ENCODE data around the gene DMP1. TPM values are rescaled to one million over a fixed set of nuclear protein-coding genes. Genes with fewer than 3 reads are reported as not detected.

Gene DMP1
- total and polyA plus RNA-seq, 2 donors from 2014 or later = not detected

GRCh38 chr4:87707279-87707918, 57.3 kb downstream of the DMP1 start:
- H3K4me3 ChIP-seq (ENCODE audit: low read length in 3 of 3) = no peak overlapping the region
- no peaks in the 10 kb centered on the region for H3K4me1 ChIP-seq (ENCODE audit: control insufficient read depth in 2 of 3, insufficient read depth in 2 of 3, low read depth in 1 of 3, low read length in 3 of 3)
- H3K9me3 ChIP-seq (ENCODE audit: control insufficient read depth in 2 of 3, insufficient read depth in 1 of 3, low read length in 3 of 3) = no peaks in the 10 kb centered on the region
- H3K36me3 ChIP-seq (ENCODE audit: control insufficient read depth in 2 of 3, insufficient read depth in 3 of 3, low read length in 3 of 3) = no peaks in the 10 kb centered on the region
- H3K27me3 ChIP-seq (ENCODE audit: control insufficient read depth, insufficient read depth, low read length) = no peaks in the 10 kb centered on the region
- H3K27ac ChIP-seq (ENCODE audit: low read depth in 2 of 2, low read length in 2 of 2) = no peak overlapping the region
- no peak for DNase-seq
- TF ChIP-seq CTCF (IDR thresholded peaks at IDR 0.05; ENCODE audit: borderline replicate concordance, extremely low read depth, insufficient read depth) = no peak
- intact Hi-C loops (cut with DNase I) = no loop called here
- no peak for FAIRE-seq
- no peak overlapping the region for H3K9ac ChIP-seq (ENCODE audit: low read length in 3 of 3)

Other genes starting within 250 kb of the DMP1 start
- 30.4 TPM for gene NUDT9, start 227.7 kb upstream of the DMP1 start, total RNA-seq
- gene NUDT9, start 227.7 kb upstream of the DMP1 start, polyA plus RNA-seq (ENCODE audit: insufficient read depth, low read depth, low replicate concordance) = 49.5 TPM
- 322 TPM for gene SPARCL1, start 120.9 kb upstream of the DMP1 start, total RNA-seq
- 87.4 TPM for gene SPARCL1, start 120.9 kb upstream of the DMP1 start, polyA plus RNA-seq (ENCODE audit: insufficient read depth, low read depth, low replicate concordance)
- gene DSPP, start 41.8 kb upstream of the DMP1 start, total RNA-seq = not detected
- gene DSPP, start 41.8 kb upstream of the DMP1 start, polyA plus RNA-seq (ENCODE audit: insufficient read depth, low read depth, low replicate concordance) = not detected
- gene IBSP, start 149.3 kb downstream of the DMP1 start, total RNA-seq = not detected
- not detected for gene IBSP, start 149.3 kb downstream of the DMP1 start, polyA plus RNA-seq (ENCODE audit: insufficient read depth, low read depth, low replicate concordance)
- not detected for gene MEPE, start 182.7 kb downstream of the DMP1 start, total RNA-seq
- gene MEPE, start 182.7 kb downstream of the DMP1 start, polyA plus RNA-seq (ENCODE audit: insufficient read depth, low read depth, low replicate concordance) = not detected